ENCODE results near the gene ADCK1. TPM values are rescaled to one million over a fixed set of nuclear protein-coding genes. Genes with fewer than 3 reads are reported as not detected.

ADCK1 gene
- total and polyA plus RNA-seq, 2 donors (not counting 3 experiments of a cell fraction or from before 2014, with no cell fraction given), result 4.2 to 6.9 TPM

DNA sequence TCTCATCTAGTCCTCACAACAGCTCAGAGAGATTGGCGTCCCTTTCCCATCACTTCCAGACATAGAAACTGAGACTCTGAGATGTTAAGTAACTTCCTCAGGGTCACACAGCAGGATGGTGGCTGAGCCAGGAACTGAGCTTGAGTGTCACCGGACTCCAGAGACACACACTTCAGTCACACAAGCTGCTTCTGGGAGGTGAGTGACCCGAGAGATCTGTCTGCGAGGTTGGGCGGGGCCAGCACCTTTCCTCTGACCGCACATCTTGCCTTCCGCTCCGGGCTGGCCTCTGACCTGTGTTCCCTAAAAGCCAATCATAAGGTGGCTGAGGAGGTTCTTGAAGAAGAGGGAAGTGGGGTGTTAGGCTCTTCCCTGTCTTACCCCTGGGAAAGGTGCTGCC, 72.2 kb downstream of the ADCK1 start:
- Histone ChIP-seq H3K9me3 (replicated peaks; ENCODE audit: control insufficient read depth, insufficient read depth, low read length) (no peaks in the 10 kb centered on the region), H3K36me3 (ENCODE audit: control insufficient read depth in 2 of 2, extremely low read depth in 1 of 2, insufficient read depth in 2 of 2, low read length in 2 of 2) (no peaks in the 10 kb centered on the region), H3K4me2 (ENCODE audit: insufficient read depth, low read length) (no peak overlapping the region), H3K9ac (replicated peaks; ENCODE audit: extremely low read depth, insufficient read depth, low read length) (no peak overlapping the region), H3K79me2 (ENCODE audit: control insufficient read depth, insufficient read depth, low read length) (no peaks in the 10 kb centered on the region), H3K27me3 (ENCODE audit: control insufficient read depth in 2 of 2, insufficient read depth in 2 of 2, low read length in 2 of 2) (no peaks in the 10 kb centered on the region), H4K20me1 (replicated peaks; ENCODE audit: control insufficient read depth, extremely low read depth, insufficient read depth, low read length) (no peaks in the 10 kb centered on the region), H3K4me1 (ENCODE audit: control insufficient read depth, extremely low read depth, insufficient read depth, low read length) (no peaks in the 10 kb centered on the region), H3K27ac (ENCODE audit: insufficient read depth, low read depth, low read length) (no peak overlapping the region), H2AFZ (ENCODE audit: low read depth, low read length) (no peak overlapping the region), H3K9me1 (replicated peaks; ENCODE audit: control insufficient read depth, extremely low read depth, insufficient read depth, low read length) (no peaks in the 10 kb centered on the region), H3K4me3 (replicated peaks in 1 of 3; ENCODE audit: insufficient read depth in 1 of 3, low read depth in 1 of 3, low read length in 3 of 3) (no peak overlapping the region)
- no peak for DNase-seq (ENCODE audit: low read depth, low spot score)
- intact Hi-C loops (cut with micrococcal nuclease) (no loop called here), dilution Hi-C loops (cut with MboI; ENCODE audit: extremely low pct_ligation_motif_present, low sequenced_read_pairs) (no loop called here)
- TF ChIP-seq, protein P1, sequence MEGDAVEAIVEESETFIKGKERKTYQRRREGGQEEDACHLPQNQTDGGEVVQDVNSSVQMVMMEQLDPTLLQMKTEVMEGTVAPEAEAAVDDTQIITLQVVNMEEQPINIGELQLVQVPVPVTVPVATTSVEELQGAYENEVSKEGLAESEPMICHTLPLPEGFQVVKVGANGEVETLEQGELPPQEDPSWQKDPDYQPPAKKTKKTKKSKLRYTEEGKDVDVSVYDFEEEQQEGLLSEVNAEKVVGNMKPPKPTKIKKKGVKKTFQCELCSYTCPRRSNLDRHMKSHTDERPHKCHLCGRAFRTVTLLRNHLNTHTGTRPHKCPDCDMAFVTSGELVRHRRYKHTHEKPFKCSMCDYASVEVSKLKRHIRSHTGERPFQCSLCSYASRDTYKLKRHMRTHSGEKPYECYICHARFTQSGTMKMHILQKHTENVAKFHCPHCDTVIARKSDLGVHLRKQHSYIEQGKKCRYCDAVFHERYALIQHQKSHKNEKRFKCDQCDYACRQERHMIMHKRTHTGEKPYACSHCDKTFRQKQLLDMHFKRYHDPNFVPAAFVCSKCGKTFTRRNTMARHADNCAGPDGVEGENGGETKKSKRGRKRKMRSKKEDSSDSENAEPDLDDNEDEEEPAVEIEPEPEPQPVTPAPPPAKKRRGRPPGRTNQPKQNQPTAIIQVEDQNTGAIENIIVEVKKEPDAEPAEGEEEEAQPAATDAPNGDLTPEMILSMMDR (IDR thresholded peaks at IDR 0.05; ENCODE audit: extremely low read depth in 1 of 2, insufficient read depth in 1 of 2, low read depth in 1 of 2, low read length in 2 of 2), result no peak
- TF ChIP-seq EZH2 (IDR thresholded peaks at IDR 0.05; ENCODE audit: borderline replicate concordance, low read depth, low read length, severe bottlenecking) (no peak), POLR2A (IDR thresholded peaks at IDR 0.05; ENCODE audit: low read depth, low read length) (no peak)
- ChIA-PET CTCF (interaction anchor here (0.7 to 1.4 kb wide), 3 partner anchors 8 to 10 kb away, joined by 3 to 6 read pairs (median 3); no protein-coding TSS in a partner anchor), POLR2A (no interaction called here)
- FAIRE-seq, result no peak
- no TSS peak for BruUV-seq (replicated peaks)

DNA sequence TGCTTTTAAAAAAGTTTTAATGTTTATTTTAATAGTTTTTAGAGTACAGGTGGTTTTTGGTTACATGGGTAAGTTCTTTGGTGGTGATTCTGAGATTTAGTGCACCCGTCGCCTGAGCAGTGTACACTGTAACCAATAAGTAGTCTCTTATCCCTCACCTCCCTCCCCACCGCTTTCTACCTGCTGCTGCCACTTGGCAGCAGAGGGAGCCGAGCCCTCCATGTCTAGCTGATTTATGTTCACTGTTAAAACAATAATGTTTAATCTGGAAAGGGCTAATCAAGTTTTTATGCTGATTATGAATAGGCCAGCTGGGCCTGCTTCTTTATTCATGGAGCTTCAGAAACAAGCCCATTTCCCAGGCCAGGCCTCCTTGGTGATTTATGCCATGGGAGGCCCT, 73.1 kb downstream of the ADCK1 start:
- DNase-seq (ENCODE audit: low read depth, low spot score), result no peak
- Histone ChIP-seq H3K9ac (replicated peaks; ENCODE audit: extremely low read depth, insufficient read depth, low read length) (no peak overlapping the region), H3K36me3 (ENCODE audit: control insufficient read depth in 2 of 2, extremely low read depth in 1 of 2, insufficient read depth in 2 of 2, low read length in 2 of 2) (no peaks in the 10 kb centered on the region), H3K4me2 (ENCODE audit: insufficient read depth, low read length) (no peak overlapping the region), H3K9me1 (replicated peaks; ENCODE audit: control insufficient read depth, extremely low read depth, insufficient read depth, low read length) (no peaks in the 10 kb centered on the region), H3K9me3 (replicated peaks; ENCODE audit: control insufficient read depth, insufficient read depth, low read length) (no peaks in the 10 kb centered on the region), H3K4me1 (ENCODE audit: control insufficient read depth, extremely low read depth, insufficient read depth, low read length) (no peaks in the 10 kb centered on the region), H4K20me1 (replicated peaks; ENCODE audit: control insufficient read depth, extremely low read depth, insufficient read depth, low read length) (no peaks in the 10 kb centered on the region), H2AFZ (ENCODE audit: low read depth, low read length) (no peak overlapping the region), H3K4me3 (replicated peaks in 1 of 3; ENCODE audit: insufficient read depth in 1 of 3, low read depth in 1 of 3, low read length in 3 of 3) (no peak overlapping the region), H3K79me2 (ENCODE audit: control insufficient read depth, insufficient read depth, low read length) (no peaks in the 10 kb centered on the region), H3K27ac (ENCODE audit: insufficient read depth, low read depth, low read length) (no peak overlapping the region), H3K27me3 (ENCODE audit: control insufficient read depth in 2 of 2, insufficient read depth in 2 of 2, low read length in 2 of 2) (no peaks in the 10 kb centered on the region)
- no TSS peak for BruUV-seq (replicated peaks)
- ChIA-PET CTCF (interaction anchor here (1.4 kb wide), 1 partner anchor 11 kb away, joined by 6 read pairs; no protein-coding TSS in a partner anchor), POLR2A (no interaction called here)
- intact Hi-C loops (cut with micrococcal nuclease), result no loop called here
- no peak for TF ChIP-seq POLR2AphosphoS5 (IDR thresholded peaks at IDR 0.05; ENCODE audit: insufficient read depth, low read depth, low read length)
- TF ChIP-seq JUN (IDR thresholded peaks at IDR 0.05; ENCODE audit: borderline replicate concordance, insufficient read depth, insufficient read length, low read depth), result no peak
- TF ChIP-seq FOS (IDR thresholded peaks at IDR 0.05; ENCODE audit: borderline replicate concordance, insufficient read depth, low read length), result no peak
- no peak for TF ChIP-seq MAX (IDR thresholded peaks at IDR 0.05; ENCODE audit: insufficient read depth, insufficient read length)
- TF ChIP-seq MYC (IDR thresholded peaks at IDR 0.05; ENCODE audit: low read depth, low read length), result no peak
- no peak for TF ChIP-seq EZH2 (IDR thresholded peaks at IDR 0.05; ENCODE audit: borderline replicate concordance, low read depth, low read length, severe bottlenecking)
- no peak for TF ChIP-seq GATA2 (IDR thresholded peaks at IDR 0.05; ENCODE audit: insufficient read depth, insufficient read length, low read depth, low read length)
- no peak for TF ChIP-seq POLR2A (IDR thresholded peaks at IDR 0.05; ENCODE audit: low read depth, low read length)
- no peak for FAIRE-seq
- dilution Hi-C loops (cut with MboI; ENCODE audit: extremely low pct_ligation_motif_present, low sequenced_read_pairs), result no loop called here
